ENCODE results near the gene SAMSN1. TPM values are rescaled to one million over a fixed set of nuclear protein-coding genes. Genes with fewer than 3 reads are reported as not detected.

SAMSN1 gene
- total RNA-seq, 3 donors from 2014 or later = 3.2 to 11.1 (median 6.5) TPM

- ATAC-seq (no peak), DNase-seq (no peak)
- no peak for TF ChIP-seq CTCF (IDR thresholded peaks at IDR 0.05)
- no peak overlapping the region for H3K4me3 ChIP-seq
- peaks cover 8% of the 10 kb centered on the region for H3K9me3 ChIP-seq
- H3K36me3 ChIP-seq (ENCODE audit: low read depth) = no peaks in the 10 kb centered on the region
- intact Hi-C loops (cut with DNase I, micrococcal nuclease) = no loop called here
- no peaks in the 10 kb centered on the region for H3K4me1 ChIP-seq (ENCODE audit: low read depth)
Measured at GRCh38 chr21:14562959-14563358, 16.8 kb upstream of the SAMSN1 start.

GRCh38 chr21:14560555-14560954 lies 14.4 kb upstream of the SAMSN1 start:
- no peak for ATAC-seq
- H3K9me3 ChIP-seq = peaks cover 8% of the 10 kb centered on the region
- H3K4me3 ChIP-seq = no peak overlapping the region
- intact Hi-C loops (cut with DNase I, micrococcal nuclease) = no loop called here
- DNase-seq = no peak
- no peaks in the 10 kb centered on the region for H3K36me3 ChIP-seq (ENCODE audit: low read depth)
- H3K4me1 ChIP-seq (ENCODE audit: low read depth) = no peaks in the 10 kb centered on the region
- no peak for TF ChIP-seq CTCF (IDR thresholded peaks at IDR 0.05)

GRCh38 chr21:14560139-14560538 lies 14.0 kb upstream of the SAMSN1 start:
- H3K9me3 ChIP-seq = peaks cover 8% of the 10 kb centered on the region
- DNase-seq (no peak), ATAC-seq (no peak)
- H3K36me3 ChIP-seq (ENCODE audit: low read depth) = no peaks in the 10 kb centered on the region
- no peak overlapping the region for H3K4me3 ChIP-seq
- intact Hi-C loops (cut with DNase I, micrococcal nuclease) = no loop called here
- H3K4me1 ChIP-seq (ENCODE audit: low read depth) = no peaks in the 10 kb centered on the region
- no peak for TF ChIP-seq CTCF (IDR thresholded peaks at IDR 0.05)

GRCh38 chr21:14559102-14559501 lies 13.0 kb upstream of the SAMSN1 start:
- no peak for TF ChIP-seq CTCF (IDR thresholded peaks at IDR 0.05)
- DNase-seq (no peak), ATAC-seq (no peak)
- H3K4me3 ChIP-seq = no peak overlapping the region
- intact Hi-C loops (cut with DNase I, micrococcal nuclease) = no loop called here
- no peaks in the 10 kb centered on the region for H3K36me3 ChIP-seq (ENCODE audit: low read depth)
- H3K9me3 ChIP-seq = peaks cover 8% of the 10 kb centered on the region
- no peaks in the 10 kb centered on the region for H3K4me1 ChIP-seq (ENCODE audit: low read depth)

GRCh38 chr21:14557413-14557812 lies 11.3 kb upstream of the SAMSN1 start:
- intact Hi-C loops (cut with DNase I, micrococcal nuclease) = no loop called here
- H3K36me3 ChIP-seq (ENCODE audit: low read depth) = no peaks in the 10 kb centered on the region
- H3K4me3 ChIP-seq = no peak overlapping the region
- DNase-seq = no peak
- ATAC-seq = no peak
- TF ChIP-seq CTCF (IDR thresholded peaks at IDR 0.05) = no peak
- no peaks in the 10 kb centered on the region for H3K4me1 ChIP-seq (ENCODE audit: low read depth)
- peaks cover 8% of the 10 kb centered on the region for H3K9me3 ChIP-seq

- no peaks in the 10 kb centered on the region for H3K4me1 ChIP-seq (ENCODE audit: low read depth)
- TF ChIP-seq CTCF (IDR thresholded peaks at IDR 0.05) = no peak
- intact Hi-C loops (cut with DNase I, micrococcal nuclease) = no loop called here
- H3K36me3 ChIP-seq (ENCODE audit: low read depth) = no peaks in the 10 kb centered on the region
- peak; percentile 34 for ATAC-seq
- no peak for DNase-seq
- H3K9me3 ChIP-seq = no peaks in the 10 kb centered on the region
- H3K4me3 ChIP-seq = no peak overlapping the region
Measured at GRCh38 chr21:14554948-14555347, 8.8 kb upstream of the SAMSN1 start.
